PFSK-1 (cell line): ENCODE data around the gene KMT2B.

Source experiments
- POLR2AphosphoS5 ChIP-seq: IDR thresholded peaks from 2 replicates; pipeline ENCODE4 v1.6.1; 2012; ENCODE audit warnings: low read depth, mild to moderate bottlenecking, control low read depth, low read length, moderate library complexity
- REST ChIP-seq, 2 experiments: IDR thresholded peaks; 2 replicates each; pipeline versions ENCODE4 v1.6.1 to v1.8.0; 2011 to 2012; ENCODE audit warnings: low read depth in 2 of 2, low read length in 2 of 2, control low read depth in 1 of 2, inconsistent platforms in 1 of 2, mild to moderate bottlenecking in 1 of 2, moderate library complexity in 1 of 2; ENCODE audit not compliant: insufficient read depth in 1 of 2

- TF ChIP-seq REST (IDR thresholded peaks at IDR 0.05; ENCODE audit: insufficient read depth in 1 of 2, low read depth in 2 of 2, low read length in 2 of 2) (peak; percentile 59 to 80), POLR2AphosphoS5 (no peak)
Measured at GRCh38 chr19:35704218-35704617, 13.6 kb upstream of the KMT2B start, which contains the start of gene ZBTB32.
